Measurements from ENCODE around the gene RPGRIP1.

RPGRIP1 gene

GRCh38 chr14:21309956-21310355 lies 30.1 kb downstream of the RPGRIP1 start:
- H3K4me1 ChIP-seq (ENCODE audit: control insufficient read depth, low read length), result peaks cover 61% of the 10 kb centered on the region
- no peaks in the 10 kb centered on the region for H3K9me2 ChIP-seq (replicated peaks; ENCODE audit: control insufficient read depth, low read length)
- H3K27ac ChIP-seq (ENCODE audit: low read depth, low read length), result no peak overlapping the region
- H3K9me3 ChIP-seq (ENCODE audit: control insufficient read depth, insufficient read depth, low read length), result no peaks in the 10 kb centered on the region
- H3K36me3 ChIP-seq (ENCODE audit: control insufficient read depth, low read length), result no peaks in the 10 kb centered on the region
- H4K20me1 ChIP-seq (ENCODE audit: control insufficient read depth, insufficient read depth, low read depth, low read length), result no peaks in the 10 kb centered on the region
- no peaks in the 10 kb centered on the region; the same call in 1 of the 2 replicates for H3K79me2 ChIP-seq (ENCODE audit: control insufficient read depth, low read length)
- no peak overlapping the region for H3K4me2 ChIP-seq (ENCODE audit: low read length)
- TF ChIP-seq CTCF (IDR thresholded peaks at IDR 0.05; ENCODE audit: low read depth, low read length, poor library complexity, severe bottlenecking) (no peak), EZH2phosphoT487 (IDR thresholded peaks at IDR 0.05; ENCODE audit: borderline replicate concordance, low read length) (no peak)
- no peaks in the 10 kb centered on the region for H3K27me3 ChIP-seq (ENCODE audit: control insufficient read depth, low read length)
- H3F3A ChIP-seq (ENCODE audit: control insufficient read depth, insufficient read depth), result peaks cover 23% of the 10 kb centered on the region
- no peak overlapping the region for H3K4me3 ChIP-seq (ENCODE audit: low read length)

GRCh38 chr14:21311614-21312013 lies 31.7 kb downstream of the RPGRIP1 start:
- Histone ChIP-seq H3K4me2 (ENCODE audit: low read length) (no peak overlapping the region), H3K27me3 (ENCODE audit: control insufficient read depth, low read length) (no peaks in the 10 kb centered on the region)

GRCh38 chr14:21313512-21313911 lies 33.6 kb downstream of the RPGRIP1 start:
- H3K27me3 ChIP-seq (ENCODE audit: control insufficient read depth, low read length), result no peaks in the 10 kb centered on the region
- no peaks in the 10 kb centered on the region for H3K79me2 ChIP-seq (ENCODE audit: control insufficient read depth, low read length)
- no peaks in the 10 kb centered on the region for H3K9me3 ChIP-seq (ENCODE audit: control insufficient read depth, insufficient read depth, low read length)
- H4K20me1 ChIP-seq (ENCODE audit: control insufficient read depth, insufficient read depth, low read depth, low read length), result no peaks in the 10 kb centered on the region
- no peak overlapping the region for H3K4me2 ChIP-seq (ENCODE audit: low read length)
- no peak overlapping the region for H3K4me3 ChIP-seq (ENCODE audit: low read length)
- no peak for TF ChIP-seq EZH2phosphoT487 (IDR thresholded peaks at IDR 0.05; ENCODE audit: borderline replicate concordance, low read length)
- TF ChIP-seq CTCF (IDR thresholded peaks at IDR 0.05; ENCODE audit: low read depth, low read length, poor library complexity, severe bottlenecking), result no peak
- peaks cover 77% of the 10 kb centered on the region for H3K4me1 ChIP-seq (ENCODE audit: control insufficient read depth, low read length)
- H3F3A ChIP-seq (ENCODE audit: control insufficient read depth, insufficient read depth), result peaks cover 19% of the 10 kb centered on the region
- H3K27ac ChIP-seq (ENCODE audit: low read depth, low read length), result no peak overlapping the region
- H3K9me2 ChIP-seq (replicated peaks; ENCODE audit: control insufficient read depth, low read length), result no peaks in the 10 kb centered on the region
- no peaks in the 10 kb centered on the region for H3K36me3 ChIP-seq (ENCODE audit: control insufficient read depth, low read length)

More at GRCh38 chr14:21311614-21312013, 31.7 kb downstream of the RPGRIP1 start:
- Histone ChIP-seq H3K9me3 (ENCODE audit: control insufficient read depth, insufficient read depth, low read length) (no peaks in the 10 kb centered on the region), H3K27ac (ENCODE audit: low read depth, low read length) (no peak overlapping the region), H3K4me1 (ENCODE audit: control insufficient read depth, low read length) (peaks cover 77% of the 10 kb centered on the region), H3K4me3 (ENCODE audit: low read length) (no peak overlapping the region), H3K79me2 (ENCODE audit: control insufficient read depth, low read length) (no peaks in the 10 kb centered on the region; the same call in 1 of the 2 replicates), H3K36me3 (ENCODE audit: control insufficient read depth, low read length) (no peaks in the 10 kb centered on the region), H3F3A (ENCODE audit: control insufficient read depth, insufficient read depth) (peaks cover 23% of the 10 kb centered on the region), H4K20me1 (ENCODE audit: control insufficient read depth, insufficient read depth, low read depth, low read length) (no peaks in the 10 kb centered on the region), H3K9me2 (replicated peaks; ENCODE audit: control insufficient read depth, low read length) (no peaks in the 10 kb centered on the region)
- TF ChIP-seq EZH2phosphoT487 (IDR thresholded peaks at IDR 0.05; ENCODE audit: borderline replicate concordance, low read length) (no peak), CTCF (IDR thresholded peaks at IDR 0.05; ENCODE audit: low read depth, low read length, poor library complexity, severe bottlenecking) (no peak)

Measured in DOHH2 (cell line).